K562 (cell line): Measurements from ENCODE around the gene AKT2. TPM values are rescaled to one million over a fixed set of nuclear protein-coding genes. Genes with fewer than 3 reads are reported as not detected.

Experiments
- ATAC-seq: fragments of 200-7000 bp; cut with Tn5 transposase; 3 replicates; pipeline ENCODE4 v1.9.1; 2020; ENCODE audit warnings: moderate library complexity
- BruUV-seq: library from RNA; stranded (reverse); fragments of 400-500 nt; replicated peaks from 2 replicates; lab custom pipeline; 2021; lab: Mats Ljungman, UMichigan
- CTCF ChIA-PET: fragments of 300-600 bp; formaldehyde crosslinking; extraction: SDS; loops from one replicate; lab custom pipeline; 2021; ENCODE audit warnings: low intra/inter-chr PET ratio; lab: Yijun Ruan, JAX
- POLR2A ChIA-PET: fragments of 300-600, 350-650 bp; sonication (Branson Sonifier 250); formaldehyde crosslinking; extraction: SDS; loops from one replicate; lab custom pipeline; 2021; ENCODE audit warnings: antibody characterized with exemption, inconsistent platforms; lab: Yijun Ruan, JAX
- DNase-seq, 4 experiments: peaks; one replicate each; pipeline versions ENCODE4 v3.0.0 to v3.0.0-alpha.2; 2011 to 2018; ENCODE audit warnings: low spot score in 3 of 4, mixed read lengths in 3 of 4; ENCODE audit errors: extremely low read depth in 1 of 4
- FAIRE-seq: peaks from 2 replicates; lab custom pipeline; 2011; peaks lifted over from hg19 to GRCh38; lab: Jason Lieb, UNC
- H2AFZ ChIP-seq: 2 replicates; pipeline ENCODE4 v1.6.0; 2011; ENCODE audit warnings: low read depth, low read length, control low read depth, inconsistent platforms
- H3K27ac ChIP-seq: fragments of 200-600 bp; 3 replicates; pipeline ENCODE4 v1.8.0; 2011; ENCODE audit warnings: low read depth, mild to moderate bottlenecking, control low read depth, inconsistent platforms, low read length, moderate library complexity, mixed read lengths; ENCODE audit errors: extremely low read depth
- H3K27me3 ChIP-seq, 2 experiments: fragments of 300-600 bp in 1 of 2; 2 replicates in 1 of 2; 3 replicates in 1 of 2; pipeline versions ENCODE4 v1.6.0 to v1.8.0; 2011; ENCODE audit warnings: inconsistent platforms in 2 of 2, low read length in 2 of 2, mild to moderate bottlenecking in 1 of 2, mixed read lengths in 1 of 2, moderate library complexity in 1 of 2; ENCODE audit not compliant: control insufficient read depth in 2 of 2, insufficient read depth in 2 of 2
- H3K36me3 ChIP-seq: fragments of 300-600 bp; 3 replicates; pipeline ENCODE4 v1.8.0; 2011; ENCODE audit warnings: mild to moderate bottlenecking, low read length, inconsistent platforms; ENCODE audit not compliant: control insufficient read depth, insufficient read depth
- H3K4me1 ChIP-seq, 2 experiments: fragments of 200-600 bp in 1 of 2; replicated peaks in 1 of 2; 2 replicates in 1 of 2; 3 replicates in 1 of 2; pipeline versions ENCODE4 v1.5.1 to v1.8.0; 2011; ENCODE audit warnings: inconsistent platforms in 2 of 2, low read length in 2 of 2, mild to moderate bottlenecking in 1 of 2, mixed read lengths in 1 of 2, moderate library complexity in 1 of 2; ENCODE audit not compliant: control insufficient read depth in 2 of 2, insufficient read depth in 2 of 2
- H3K4me2 ChIP-seq: 2 replicates; pipeline ENCODE4 v1.6.1; 2011; ENCODE audit warnings: low read length, control low read depth, inconsistent platforms, mixed read lengths; ENCODE audit not compliant: insufficient read depth
- H3K4me3 ChIP-seq: fragments of 200-600 bp; sonication (generic), shearing (Covaris generic); 2 replicates; pipeline ENCODE4 v1.5.1; 2016; ENCODE audit warnings: control low read depth, inconsistent platforms
- H3K79me2 ChIP-seq: fragments of 200-600 bp; 3 replicates; pipeline ENCODE4 v1.8.0; 2011; ENCODE audit warnings: low read length, inconsistent platforms; ENCODE audit not compliant: control insufficient read depth, insufficient read depth
- H3K9ac ChIP-seq, 2 experiments: 2 replicates each; pipeline versions ENCODE4 v1.6.0 to v1.6.1; 2011; ENCODE audit warnings: low read depth in 2 of 2, low read length in 2 of 2, control low read depth in 1 of 2, inconsistent platforms in 1 of 2, mild to moderate bottlenecking in 1 of 2, mixed read lengths in 1 of 2; ENCODE audit not compliant: insufficient read depth in 1 of 2
- H3K9me1 ChIP-seq: one replicate; pipeline ENCODE4 v1.6.0; 2011; ENCODE audit warnings: inconsistent platforms, mild to moderate bottlenecking, low read length, moderate library complexity; ENCODE audit not compliant: control insufficient read depth, insufficient read depth
- H3K9me3 ChIP-seq: replicated peaks from 2 replicates; pipeline ENCODE4 v1.5.1; 2011; ENCODE audit warnings: low read depth, low read length, inconsistent platforms; ENCODE audit not compliant: control insufficient read depth, insufficient read depth
- H4K20me1 ChIP-seq: replicated peaks from 2 replicates; pipeline ENCODE4 v1.6.1; 2011; ENCODE audit warnings: low read length, inconsistent platforms, mixed read lengths; ENCODE audit not compliant: control insufficient read depth, insufficient read depth
- CBFA2T2 ChIP-seq: fragments of 450-650 bp; conservative IDR thresholded peaks from 2 replicates; pipeline ENCODE4 v1.6.1; 2017; ENCODE audit warnings: mild to moderate bottlenecking
- DACH1 ChIP-seq: fragments of 450-650 bp; IDR thresholded peaks from 2 replicates; pipeline ENCODE4 v1.6.1; 2018; ENCODE audit not compliant: partially characterized antibody
- FUS ChIP-seq: fragments of 200-400 bp; formaldehyde crosslinking; optimal IDR thresholded peaks from 2 replicates; pipeline ENCODE3; 2017; ENCODE audit warnings: low read depth, low read length
- GATAD2B ChIP-seq: fragments of 450-650 bp; IDR thresholded peaks from 2 replicates; pipeline ENCODE4 v1.6.1; 2017; ENCODE audit warnings: mild to moderate bottlenecking, borderline replicate concordance
- ILK ChIP-seq: fragments of 450-650 bp; IDR thresholded peaks from 2 replicates; pipeline ENCODE4 v1.6.1; 2016; ENCODE audit warnings: missing genetic modification characterization, low read depth, mild to moderate bottlenecking, missing compliant biosample characterization, moderate library complexity, borderline replicate concordance
- SIN3B ChIP-seq: fragments of 450-650 bp; IDR thresholded peaks from 2 replicates; pipeline ENCODE4 v1.6.1; 2017; ENCODE audit warnings: low read depth, mild to moderate bottlenecking, moderate library complexity
- SMAD4 ChIP-seq: fragments of 250-450 bp; sonication (Bioruptor Pico); conservative IDR thresholded peaks from 2 replicates; pipeline ENCODE4 v1.8.0; 2021; ENCODE audit warnings: inconsistent platforms, mild to moderate bottlenecking, moderate library complexity
- ZFP1 ChIP-seq: fragments of 450-650 bp; formaldehyde crosslinking; IDR thresholded peaks from 2 replicates; pipeline ENCODE4 v1.4.0; 2020; ENCODE audit warnings: mild to moderate bottlenecking, mixed read lengths
- ZNF12 ChIP-seq: sonication (generic); formaldehyde crosslinking; IDR thresholded peaks from 2 replicates; pipeline ENCODE4 v1.4.0; 2020; ENCODE audit warnings: mild to moderate bottlenecking, missing genetic modification reagents
- ZNF584 ChIP-seq: fragments of 200-800 bp; sonication (Bioruptor generic); IDR thresholded peaks from 2 replicates; pipeline ENCODE4 v1.6.1; 2016; ENCODE audit warnings: low read depth, mild to moderate bottlenecking, missing genetic modification characterization, missing compliant biosample characterization
- WGBS: fragments of 100-300 bp; shearing (Covaris generic); methylation state at CpG from one replicate; pipeline ENCODE4 v1.1.6; 2016; ENCODE audit warnings: low coverage, mixed read lengths; ENCODE audit not compliant: insufficient coverage; ENCODE audit errors: missing lambda C conversion rate; 5-methylcytosine and 5-hydroxymethylcytosine counted together
- in situ Hi-C: fragments of 300-500 bp; cut with MboI; formaldehyde crosslinking; loops from 4 replicates; pipeline ENCODE4 v1.15.0; 2018; ENCODE audit warnings: inconsistent platforms, mixed read lengths
- intact Hi-C: fragments of 100-400 bp; cut with micrococcal nuclease; formaldehyde crosslinking; loops from 2 replicates; pipeline ENCODE4 v1.14.2; 2022
- polyA plus RNA-seq, 8 experiments: library from polyadenylated mRNA; depleted of rRNA in 4 of 8; stranded (reverse) in 5 of 8; unstranded in 3 of 8; fragments of >200 nt; fragmentation: Nextera tagmentation in 2 of 8; fragmentation: Illumina TruSeq in 1 of 8; extraction: Ambion mirVana in 2 of 8; extraction: Trizol in 1 of 8; gene quantifications; 2 replicates each; pipeline versions ENCODE4 v1.2.1 to v1.2.3, GENCODE V29; 2011 to 2014; ENCODE audit warnings: inconsistent platforms in 1 of 8, missing spikeins in 1 of 8
- total RNA-seq, 7 experiments: library from RNA; depleted of rRNA in 6 of 7; stranded (reverse); fragments of >200 nt in 6 of 7; fragmentation: Illumina TruSeq in 2 of 7; extraction: Trizol in 2 of 7; gene quantifications; 2 replicates each; pipeline versions ENCODE4 v1.2.1 to v1.2.3, GENCODE V29; 2011 to 2021; ENCODE audit warnings: low replicate concordance in 1 of 7
- TF ChIP-seq, protein P1 (sequence below): sonication (generic); formaldehyde crosslinking; IDR thresholded peaks from 2 replicates; pipeline ENCODE4 v1.4.0; 2020; ENCODE audit warnings: mild to moderate bottlenecking, missing genetic modification reagents
- TF ChIP-seq, protein P2 (sequence below): fragments of 200-800 bp; sonication (Bioruptor generic); IDR thresholded peaks from 2 replicates; pipeline ENCODE4 v1.6.1; 2016; ENCODE audit warnings: missing genetic modification characterization, missing compliant biosample characterization
- TF ChIP-seq, protein P3 (sequence below), 3 experiments: fragments of 200-800 bp in 1 of 3; sonication (Bioruptor generic) in 1 of 3; sonication (generic) in 1 of 3; formaldehyde crosslinking in 1 of 3; IDR thresholded peaks; 2 replicates each; pipeline versions ENCODE4 v1.6.1 to v1.8.0; 2016 to 2022; ENCODE audit warnings: mild to moderate bottlenecking in 2 of 3, missing compliant biosample characterization in 2 of 3, missing genetic modification characterization in 2 of 3, missing genetic modification reagents in 1 of 3

The AKT2 gene
- total and polyA plus RNA-seq, 9 of the 15 experiments (the other 6 are each of a cell fraction or from before 2014, with no cell fraction given), result 1.1 to 132 (median 67.7) TPM

DNA sequence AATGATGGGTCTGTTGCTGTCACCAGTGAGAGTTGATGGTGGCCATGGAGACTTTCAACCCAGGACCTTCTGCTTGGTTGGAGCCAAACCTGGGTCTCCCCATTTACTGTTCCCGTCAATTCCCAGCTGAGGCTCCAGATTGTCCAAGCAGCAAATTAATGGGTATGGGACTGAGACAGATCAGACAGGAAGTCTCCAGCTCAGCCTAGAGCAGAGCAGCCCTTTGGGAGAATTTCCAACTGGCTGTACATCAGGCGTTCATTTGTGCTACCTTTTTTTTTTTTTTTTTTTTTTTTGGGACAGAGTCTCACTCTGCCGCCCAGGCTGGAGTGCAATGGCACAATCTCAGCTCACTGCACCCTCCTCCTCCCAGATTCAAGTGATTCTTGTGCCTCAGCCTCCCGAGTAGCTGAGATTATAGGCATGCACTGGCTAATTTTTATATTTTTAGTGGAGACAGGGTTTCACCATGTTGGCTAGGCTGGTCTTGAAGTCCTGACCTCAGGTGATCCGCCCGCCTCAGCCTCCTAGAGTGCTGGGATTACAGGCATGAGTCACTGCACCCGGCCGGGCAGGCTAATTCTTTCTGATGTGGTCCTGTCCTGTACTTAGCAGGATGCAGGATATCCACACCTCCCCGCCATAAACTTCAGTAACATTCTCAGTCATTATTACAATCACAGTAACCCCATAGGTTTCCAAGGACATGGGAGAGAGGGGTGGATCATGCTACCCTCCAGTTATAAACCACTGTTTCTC lies 84.6 kb downstream of the AKT2 start:
- Histone ChIP-seq H2AFZ (no peak overlapping the region), H3K4me3 (no peak overlapping the region), H3K27me3 (no peaks in the 10 kb centered on the region), H4K20me1 (no peaks in the 10 kb centered on the region), H3K9me3 (no peaks in the 10 kb centered on the region), H3K9me1 (no peaks in the 10 kb centered on the region), H3K36me3 (no peaks in the 10 kb centered on the region), H3K4me2 (no peak overlapping the region), H3K4me1 (peaks cover 0 to 10% of the 10 kb centered on the region in 2 experiments; a peak in 2 of 5 replicates), H3K9ac (no peak overlapping the region), H3K27ac (no peak overlapping the region), H3K79me2 (no peaks in the 10 kb centered on the region)
- ChIA-PET CTCF (no interaction called here), POLR2A (interaction anchor here (0.7 to 1.0 kb wide), 2 partner anchors 8 to 22 kb away, joined by 3 read pairs; no protein-coding TSS in a partner anchor)
- in situ Hi-C loops (no loop called here), intact Hi-C loops (no loop called here)
- DNase-seq (no peak), FAIRE-seq (no peak), ATAC-seq (no peak)
- WGBS, result 53% methylated on average over 7 of the region's 9 CpGs
- BruUV-seq, result no TSS peak
- TF ChIP-seq GATAD2B (no peak), SIN3B (no peak), FUS (no peak), SMAD4 (CRISPR knock-in tag) (no peak), CBFA2T2 (no peak), DACH1 (no peak), ILK (tag) (no peak), ZNF584 (CRISPR knock-in tag) (no peak), ZNF12 (no peak), ZFP1 (CRISPR knock-in tag) (no peak)
- TF ChIP-seq, protein P1, sequence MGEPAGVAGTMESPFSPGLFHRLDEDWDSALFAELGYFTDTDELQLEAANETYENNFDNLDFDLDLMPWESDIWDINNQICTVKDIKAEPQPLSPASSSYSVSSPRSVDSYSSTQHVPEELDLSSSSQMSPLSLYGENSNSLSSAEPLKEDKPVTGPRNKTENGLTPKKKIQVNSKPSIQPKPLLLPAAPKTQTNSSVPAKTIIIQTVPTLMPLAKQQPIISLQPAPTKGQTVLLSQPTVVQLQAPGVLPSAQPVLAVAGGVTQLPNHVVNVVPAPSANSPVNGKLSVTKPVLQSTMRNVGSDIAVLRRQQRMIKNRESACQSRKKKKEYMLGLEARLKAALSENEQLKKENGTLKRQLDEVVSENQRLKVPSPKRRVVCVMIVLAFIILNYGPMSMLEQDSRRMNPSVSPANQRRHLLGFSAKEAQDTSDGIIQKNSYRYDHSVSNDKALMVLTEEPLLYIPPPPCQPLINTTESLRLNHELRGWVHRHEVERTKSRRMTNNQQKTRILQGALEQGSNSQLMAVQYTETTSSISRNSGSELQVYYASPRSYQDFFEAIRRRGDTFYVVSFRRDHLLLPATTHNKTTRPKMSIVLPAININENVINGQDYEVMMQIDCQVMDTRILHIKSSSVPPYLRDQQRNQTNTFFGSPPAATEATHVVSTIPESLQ (CRISPR knock-in tag), result no peak
- TF ChIP-seq, protein P2, sequence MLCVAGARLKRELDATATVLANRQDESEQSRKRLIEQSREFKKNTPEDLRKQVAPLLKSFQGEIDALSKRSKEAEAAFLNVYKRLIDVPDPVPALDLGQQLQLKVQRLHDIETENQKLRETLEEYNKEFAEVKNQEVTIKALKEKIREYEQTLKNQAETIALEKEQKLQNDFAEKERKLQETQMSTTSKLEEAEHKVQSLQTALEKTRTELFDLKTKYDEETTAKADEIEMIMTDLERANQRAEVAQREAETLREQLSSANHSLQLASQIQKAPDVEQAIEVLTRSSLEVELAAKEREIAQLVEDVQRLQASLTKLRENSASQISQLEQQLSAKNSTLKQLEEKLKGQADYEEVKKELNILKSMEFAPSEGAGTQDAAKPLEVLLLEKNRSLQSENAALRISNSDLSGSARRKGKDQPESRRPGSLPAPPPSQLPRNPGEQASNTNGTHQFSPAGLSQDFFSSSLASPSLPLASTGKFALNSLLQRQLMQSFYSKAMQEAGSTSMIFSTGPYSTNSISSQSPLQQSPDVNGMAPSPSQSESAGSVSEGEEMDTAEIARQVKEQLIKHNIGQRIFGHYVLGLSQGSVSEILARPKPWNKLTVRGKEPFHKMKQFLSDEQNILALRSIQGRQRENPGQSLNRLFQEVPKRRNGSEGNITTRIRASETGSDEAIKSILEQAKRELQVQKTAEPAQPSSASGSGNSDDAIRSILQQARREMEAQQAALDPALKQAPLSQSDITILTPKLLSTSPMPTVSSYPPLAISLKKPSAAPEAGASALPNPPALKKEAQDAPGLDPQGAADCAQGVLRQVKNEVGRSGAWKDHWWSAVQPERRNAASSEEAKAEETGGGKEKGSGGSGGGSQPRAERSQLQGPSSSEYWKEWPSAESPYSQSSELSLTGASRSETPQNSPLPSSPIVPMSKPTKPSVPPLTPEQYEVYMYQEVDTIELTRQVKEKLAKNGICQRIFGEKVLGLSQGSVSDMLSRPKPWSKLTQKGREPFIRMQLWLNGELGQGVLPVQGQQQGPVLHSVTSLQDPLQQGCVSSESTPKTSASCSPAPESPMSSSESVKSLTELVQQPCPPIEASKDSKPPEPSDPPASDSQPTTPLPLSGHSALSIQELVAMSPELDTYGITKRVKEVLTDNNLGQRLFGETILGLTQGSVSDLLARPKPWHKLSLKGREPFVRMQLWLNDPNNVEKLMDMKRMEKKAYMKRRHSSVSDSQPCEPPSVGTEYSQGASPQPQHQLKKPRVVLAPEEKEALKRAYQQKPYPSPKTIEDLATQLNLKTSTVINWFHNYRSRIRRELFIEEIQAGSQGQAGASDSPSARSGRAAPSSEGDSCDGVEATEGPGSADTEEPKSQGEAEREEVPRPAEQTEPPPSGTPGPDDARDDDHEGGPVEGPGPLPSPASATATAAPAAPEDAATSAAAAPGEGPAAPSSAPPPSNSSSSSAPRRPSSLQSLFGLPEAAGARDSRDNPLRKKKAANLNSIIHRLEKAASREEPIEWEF, result no peak
- TF ChIP-seq, protein P3, sequence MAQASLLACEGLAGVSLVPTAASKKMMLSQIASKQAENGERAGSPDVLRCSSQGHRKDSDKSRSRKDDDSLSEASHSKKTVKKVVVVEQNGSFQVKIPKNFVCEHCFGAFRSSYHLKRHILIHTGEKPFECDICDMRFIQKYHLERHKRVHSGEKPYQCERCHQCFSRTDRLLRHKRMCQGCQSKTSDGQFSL (CRISPR knock-in tag; IDR thresholded peaks at IDR 0.05), result no peak
- TF ChIP-seq, protein P3 (tag; IDR thresholded peaks at IDR 0.05), result no peak
